Epidermal melanocyte (primary cell): ENCODE measurements around the gene DLL4.
"Not testable (repeated sequence)": the region's sequence is repeated elsewhere in the genome, so short reads cannot be mapped to it uniquely, and the experiment has no call there.

Experiments
- DNase-seq: peaks from one replicate; pipeline ENCODE4 v3.0.0; 2011; ENCODE audit warnings: low spot score; ENCODE audit not compliant: insufficient read length

The DLL4 gene

DNA sequence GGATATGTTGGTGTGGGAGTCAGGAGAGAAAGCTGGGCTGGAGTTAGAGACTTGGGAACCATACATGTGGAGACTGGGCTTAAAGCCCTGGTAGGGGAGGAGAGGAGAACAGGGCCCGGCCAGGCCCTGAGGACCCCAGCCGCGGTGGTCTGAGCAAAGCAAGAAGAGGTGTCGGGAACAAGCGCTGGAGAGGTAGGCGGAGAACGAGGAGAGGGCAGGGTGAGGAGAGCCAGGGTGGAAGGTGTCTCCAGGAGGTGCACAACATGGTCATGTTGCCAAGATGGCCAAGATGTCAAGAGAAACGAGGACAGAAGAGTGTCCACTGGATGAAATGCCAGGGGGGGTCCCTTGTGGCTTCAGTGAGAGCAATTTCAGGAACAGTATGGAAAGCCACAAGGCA lies 29.6 kb downstream of the DLL4 start:
- no peak for DNase-seq

DNA sequence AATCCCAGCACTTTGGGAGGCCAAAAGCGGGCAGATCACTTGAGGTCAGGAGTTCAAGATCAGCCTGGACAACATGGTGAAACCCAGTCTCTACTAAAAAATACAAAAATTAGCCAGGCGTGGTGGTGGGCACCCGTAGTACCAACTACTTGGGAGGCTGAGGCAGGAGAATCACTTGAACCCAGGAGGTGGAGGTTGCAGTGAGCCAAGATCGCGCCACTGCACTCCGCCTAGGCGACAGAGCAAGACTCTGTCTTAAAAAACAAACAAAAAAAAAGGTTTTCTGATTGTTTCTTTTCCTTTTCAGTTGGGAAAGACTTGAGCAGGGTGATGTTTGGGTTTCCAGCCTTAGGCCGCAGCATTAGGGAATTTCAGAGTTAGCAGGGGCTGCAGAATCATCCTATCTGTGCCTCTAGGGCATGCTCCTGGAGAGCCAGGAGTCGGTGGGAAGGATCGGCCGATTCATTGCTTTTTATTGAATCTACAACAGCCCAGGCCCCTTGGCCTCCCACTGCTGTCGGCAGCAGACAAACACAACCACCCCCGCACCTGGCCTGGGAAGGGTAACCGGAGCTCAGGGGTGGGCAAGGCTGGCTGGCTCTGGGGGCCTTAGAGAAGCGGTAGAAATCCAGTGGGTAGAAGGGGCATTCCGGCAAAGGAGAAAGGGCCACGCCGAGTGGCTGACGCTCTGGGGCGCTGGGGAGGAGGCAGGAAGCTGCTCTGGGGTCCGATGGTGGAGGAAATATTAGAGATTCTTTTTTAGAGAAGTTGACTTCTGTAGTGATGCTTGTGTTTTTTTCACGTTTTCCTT lies 30.4 kb downstream of the DLL4 start:
- no peak for DNase-seq

DNA sequence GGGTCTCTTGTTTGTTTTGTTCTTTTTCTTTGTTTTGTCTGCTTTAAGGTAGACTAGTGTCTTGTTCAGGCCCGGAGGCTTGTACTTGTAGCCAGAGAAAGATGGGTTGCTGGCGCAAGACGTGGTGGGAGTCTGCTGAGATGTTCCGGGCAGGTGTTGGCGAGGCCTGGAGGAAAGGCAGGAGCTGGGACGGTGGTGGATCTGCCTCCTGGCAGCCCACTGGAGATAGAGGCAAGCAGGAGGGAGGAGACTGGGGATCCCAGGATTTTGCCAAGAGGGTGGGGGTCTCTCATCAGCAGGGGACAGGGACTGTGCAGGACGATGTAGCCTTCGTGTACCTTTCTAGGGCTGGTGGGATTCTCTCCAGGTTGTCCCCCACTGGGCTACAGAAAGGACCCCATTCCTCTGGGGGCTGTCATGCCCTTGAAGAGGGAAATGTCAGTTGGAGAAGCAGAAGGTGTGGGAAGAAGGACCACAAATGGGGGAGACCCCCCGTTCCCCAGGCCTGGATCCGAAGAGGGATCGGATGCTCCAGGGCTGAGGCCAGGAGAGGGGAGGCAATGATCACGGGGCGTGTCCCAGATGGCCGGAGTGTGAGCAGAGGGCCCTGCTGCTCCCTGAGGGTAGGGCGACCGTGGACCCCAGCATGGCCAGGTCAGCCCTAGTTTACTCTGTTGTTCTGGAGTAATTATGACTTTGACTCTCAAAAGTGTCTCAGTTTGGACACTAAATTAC lies 31.2 kb downstream of the DLL4 start:
- DNase-seq: no peak

GRCh38 chr15:40960925-40961324 lies 31.8 kb downstream of the DLL4 start:
- no peak for DNase-seq

- DNase-seq: not testable (repeated sequence)
Measured at GRCh38 chr15:40961740-40962139, 32.6 kb downstream of the DLL4 start.

DNA sequence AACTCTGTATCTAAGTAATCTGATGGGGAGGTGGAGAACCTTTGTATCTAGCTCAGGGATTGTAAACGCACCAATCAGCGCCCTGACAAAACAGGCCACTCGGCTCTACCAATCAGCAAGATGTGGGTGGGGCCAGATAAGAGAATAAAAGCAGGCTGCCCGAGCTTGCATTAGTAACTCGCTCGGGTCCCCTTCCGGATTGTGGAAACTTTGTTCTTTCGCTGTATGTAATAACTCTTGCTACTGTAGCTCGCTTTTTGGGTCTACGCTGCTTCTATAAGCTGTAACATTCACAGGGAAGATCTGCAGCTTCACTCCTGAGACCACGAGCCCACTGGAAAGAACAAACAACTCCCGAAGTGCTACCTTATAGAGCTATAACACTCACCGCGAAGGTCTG lies 33.2 kb downstream of the DLL4 start:
- DNase-seq: not testable (repeated sequence)

- DNase-seq: no peak
Measured at GRCh38 chr15:40963201-40963600, 34.1 kb downstream of the DLL4 start.

DNA sequence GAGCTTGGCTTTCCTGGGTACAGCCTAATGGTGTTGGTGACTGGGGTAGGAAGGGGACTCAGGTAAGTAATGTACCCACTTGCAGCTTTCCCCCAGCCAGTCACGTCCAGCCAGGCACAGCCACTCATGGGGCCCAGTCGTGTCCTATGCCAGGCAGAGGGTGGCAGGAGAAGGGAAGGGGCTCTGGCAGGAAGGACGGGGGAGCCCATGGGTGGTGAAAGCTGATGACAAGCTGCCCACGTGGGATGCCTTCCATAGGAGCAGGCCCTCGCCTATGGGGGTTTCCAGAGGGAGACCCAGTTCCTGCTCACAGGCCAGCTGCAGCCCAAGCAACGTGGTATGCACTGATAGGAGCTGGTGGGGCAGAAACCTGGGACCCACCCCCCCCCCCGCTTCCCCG lies 34.9 kb downstream of the DLL4 start:
- DNase-seq: no peak

GRCh38 chr15:40964634-40965033 lies 35.5 kb downstream of the DLL4 start:
- DNase-seq: no peak

DNA sequence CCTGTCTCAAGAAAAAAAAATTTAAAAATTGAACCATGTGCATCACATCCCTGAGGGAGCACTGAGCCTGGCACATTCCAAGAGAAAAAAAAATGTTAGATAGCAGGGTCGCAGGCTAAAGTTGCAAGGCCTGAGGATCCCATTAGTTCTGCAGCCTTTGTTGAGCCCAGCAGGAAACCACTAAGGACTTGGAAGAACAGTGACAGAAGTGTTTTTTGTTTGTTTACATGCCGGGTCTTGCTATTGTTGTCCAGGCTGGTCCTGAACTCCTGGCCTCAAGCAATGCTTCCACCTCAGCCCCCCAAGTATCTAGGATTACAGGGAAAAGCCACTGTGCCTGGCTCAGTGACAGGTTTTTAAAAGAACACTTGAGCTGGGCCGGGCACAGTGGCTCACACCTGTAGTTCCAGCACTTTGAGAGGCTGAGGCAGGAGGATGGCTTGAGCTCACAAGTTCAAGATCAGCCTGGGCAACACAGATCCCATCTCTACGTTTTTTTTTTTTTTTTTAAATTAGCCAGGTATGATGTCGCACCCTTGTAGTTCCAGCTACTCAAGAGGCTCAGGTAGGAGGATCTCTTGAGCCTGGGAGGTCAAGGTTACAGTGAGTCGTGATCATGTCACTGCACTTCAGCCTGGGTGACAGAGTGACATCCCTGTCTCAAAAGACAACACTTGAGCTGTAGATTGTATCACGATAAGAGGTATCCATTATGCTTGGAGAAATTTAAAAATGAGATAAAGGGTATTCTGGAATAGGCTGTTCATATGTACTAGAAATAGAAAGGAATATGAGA lies 39.3 kb downstream of the DLL4 start:
- no peak for DNase-seq

- no peak for DNase-seq
Measured at GRCh38 chr15:40969363-40969762, 40.2 kb downstream of the DLL4 start.

GRCh38 chr15:40974879-40975278 lies 45.7 kb downstream of the DLL4 start:
- DNase-seq: no peak

DNA sequence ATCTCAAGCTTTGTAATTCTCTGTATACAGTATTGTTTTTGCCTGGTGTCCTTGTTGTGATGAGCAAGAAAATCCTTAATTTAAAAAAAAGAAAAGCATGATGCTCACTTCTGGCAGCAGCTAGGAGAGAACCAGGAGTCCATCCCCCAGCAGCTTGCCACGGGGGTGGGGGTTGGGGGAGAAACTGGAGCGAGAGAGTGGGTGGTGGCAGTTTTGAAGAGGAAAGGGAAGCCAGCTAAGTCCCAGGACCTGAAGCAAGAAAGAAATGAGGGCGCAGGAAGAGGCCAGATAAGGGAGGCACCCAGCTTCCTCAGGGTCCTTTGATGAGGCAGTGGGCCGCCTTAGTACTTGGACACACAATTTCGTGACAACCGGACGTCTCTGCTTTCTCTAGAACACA lies 47.7 kb downstream of the DLL4 start:
- no peak for DNase-seq

GRCh38 chr15:40978141-40978540 lies 49.0 kb downstream of the DLL4 start:
- no peak for DNase-seq

- no peak for DNase-seq
Measured at GRCh38 chr15:40978562-40978961, 49.4 kb downstream of the DLL4 start.

DNA sequence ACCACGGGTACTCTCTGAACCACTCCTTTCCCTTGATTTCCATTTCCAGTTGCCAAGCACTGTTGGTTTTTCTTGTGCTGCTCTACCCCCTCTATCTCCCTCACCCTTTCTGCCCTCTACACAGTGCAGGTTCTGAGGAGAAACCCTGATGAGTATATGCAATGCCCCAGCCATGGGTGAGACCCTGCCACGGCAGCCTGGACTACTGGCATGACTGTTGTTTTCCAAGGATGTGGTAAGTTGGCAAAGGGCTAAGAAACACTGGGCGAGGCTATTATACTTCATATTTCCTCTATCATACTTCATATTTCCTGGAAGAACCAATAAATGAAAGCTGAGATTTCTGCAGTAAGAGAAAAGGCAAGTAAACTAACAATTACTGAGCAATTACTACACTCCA lies 52.0 kb downstream of the DLL4 start:
- no peak for DNase-seq

- DNase-seq: no peak
Measured at GRCh38 chr15:40982855-40983254, 53.7 kb downstream of the DLL4 start.

GRCh38 chr15:40984406-40984805 lies 55.3 kb downstream of the DLL4 start:
- no peak for DNase-seq

DNA sequence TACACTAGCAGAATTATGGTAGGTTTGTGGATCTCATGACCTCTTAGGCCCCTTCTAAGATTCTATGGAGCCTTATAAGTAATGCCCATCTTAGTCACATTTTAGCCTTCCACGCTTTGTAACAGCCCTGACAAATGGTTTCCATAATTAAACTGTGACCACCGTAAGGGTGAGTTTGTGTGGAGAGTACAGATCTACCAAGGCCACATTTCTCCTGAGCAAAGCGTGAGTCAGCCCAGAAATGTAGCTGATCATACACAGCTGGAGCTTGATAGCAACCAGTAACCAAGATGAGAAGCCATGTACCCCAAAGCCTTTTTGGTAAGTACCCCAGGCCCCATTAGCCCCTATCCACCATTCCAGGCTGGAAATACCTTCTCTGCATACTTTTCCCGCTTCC lies 55.8 kb downstream of the DLL4 start:
- DNase-seq: no peak

DNA sequence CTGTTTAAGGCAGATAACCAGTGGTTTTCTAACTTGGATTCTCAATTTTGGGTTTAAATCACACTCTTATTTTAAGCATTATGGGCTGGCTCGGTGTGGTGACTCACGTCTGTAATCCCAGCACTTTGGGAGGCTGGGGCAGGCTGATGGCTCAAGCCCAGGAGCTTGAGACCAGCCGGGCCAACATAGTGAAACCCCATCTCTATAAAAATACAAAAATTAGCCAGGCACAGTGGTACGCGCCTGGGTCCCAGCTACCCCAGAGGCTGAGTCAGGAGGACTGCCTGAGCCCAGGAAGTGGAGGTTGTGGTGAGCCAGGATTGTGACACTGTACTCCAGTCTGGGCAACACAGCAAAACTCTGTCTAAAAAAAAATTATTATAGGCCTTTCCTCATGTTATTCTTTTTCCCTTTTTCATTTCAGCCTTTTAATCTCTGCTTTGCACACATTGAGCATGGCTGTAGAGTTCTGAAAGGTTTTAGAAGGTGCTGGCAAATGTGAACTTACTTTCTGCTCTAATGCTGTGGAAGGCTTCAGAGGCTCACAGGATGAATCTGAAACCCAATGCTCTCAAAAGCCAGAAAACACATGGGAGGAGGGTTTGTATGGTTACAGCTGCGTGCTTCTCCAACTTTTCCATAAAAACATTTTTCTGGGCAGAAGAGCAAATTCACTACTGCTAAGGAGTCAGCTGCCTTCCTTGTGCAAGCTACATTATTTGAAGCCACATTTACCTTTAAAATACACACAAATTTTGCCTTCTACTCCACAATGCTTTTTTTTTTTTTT lies 56.6 kb downstream of the DLL4 start:
- DNase-seq: no peak

DNA sequence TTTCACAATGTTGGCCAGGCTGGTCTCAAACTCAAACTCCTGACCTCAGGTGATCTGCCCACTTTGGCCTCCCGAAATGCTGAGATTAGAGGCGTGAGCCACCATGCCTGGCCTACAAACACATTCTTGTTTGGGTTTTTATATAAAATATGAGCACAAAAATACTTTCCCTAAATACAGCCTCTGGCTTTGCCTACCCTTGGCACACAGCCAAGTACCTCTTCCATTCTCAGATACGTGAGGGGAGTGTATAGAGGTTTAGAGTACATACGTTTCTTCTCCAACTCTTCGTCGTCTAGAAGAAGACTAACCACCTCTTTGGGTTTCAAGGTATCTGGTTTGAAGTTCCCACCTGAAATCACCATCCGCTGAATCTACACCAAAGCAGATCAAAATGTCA lies 57.7 kb downstream of the DLL4 start:
- DNase-seq: no peak
